HL-60 (cell line): Measurements from ENCODE around the gene INTS11.

Experiments
- POLR2AphosphoS5 ChIP-seq: IDR thresholded peaks from 2 replicates; pipeline ENCODE4 v1.6.1; 2012; ENCODE audit warnings: low read depth
- TF ChIP-seq, protein P1 (sequence below): IDR thresholded peaks from one replicate; pipeline ENCODE4 v1.5.1; 2011; ENCODE audit warnings: low read length, control low read depth, inconsistent platforms; ENCODE audit not compliant: insufficient read depth
- TF ChIP-seq, protein P2 (sequence below): IDR thresholded peaks from 2 replicates; pipeline ENCODE4 v1.6.1; 2012; ENCODE audit warnings: low read depth; ENCODE audit not compliant: insufficient replicate concordance

DNA sequence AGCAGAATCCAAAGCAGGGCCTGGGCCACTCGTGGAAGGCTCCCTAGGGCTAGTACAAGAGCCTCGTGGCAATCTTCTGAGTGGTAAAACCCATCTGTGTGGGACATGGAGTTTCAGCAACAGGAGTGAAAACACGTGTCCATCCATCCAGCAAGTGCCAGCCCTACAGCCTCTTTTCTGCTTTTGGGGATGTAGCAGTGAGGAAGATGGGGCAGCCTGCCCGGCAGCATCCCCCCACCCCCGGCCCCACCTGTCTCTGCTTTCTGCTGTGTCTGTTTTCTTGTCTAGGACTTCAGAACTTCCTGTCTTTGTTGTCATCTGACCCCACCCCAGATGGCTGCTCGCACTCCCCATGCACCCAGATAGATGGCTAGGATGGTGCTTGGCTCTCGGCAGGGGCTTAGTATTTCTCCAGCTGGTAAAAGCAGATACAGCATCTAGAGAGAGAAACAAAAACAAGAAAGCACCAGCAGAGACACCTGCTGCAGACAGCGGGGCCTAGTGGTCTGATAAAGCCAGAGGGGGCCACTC, 1.7 kb upstream of the INTS11 start:
- no peak for TF ChIP-seq POLR2AphosphoS5
- TF ChIP-seq, protein P1, sequence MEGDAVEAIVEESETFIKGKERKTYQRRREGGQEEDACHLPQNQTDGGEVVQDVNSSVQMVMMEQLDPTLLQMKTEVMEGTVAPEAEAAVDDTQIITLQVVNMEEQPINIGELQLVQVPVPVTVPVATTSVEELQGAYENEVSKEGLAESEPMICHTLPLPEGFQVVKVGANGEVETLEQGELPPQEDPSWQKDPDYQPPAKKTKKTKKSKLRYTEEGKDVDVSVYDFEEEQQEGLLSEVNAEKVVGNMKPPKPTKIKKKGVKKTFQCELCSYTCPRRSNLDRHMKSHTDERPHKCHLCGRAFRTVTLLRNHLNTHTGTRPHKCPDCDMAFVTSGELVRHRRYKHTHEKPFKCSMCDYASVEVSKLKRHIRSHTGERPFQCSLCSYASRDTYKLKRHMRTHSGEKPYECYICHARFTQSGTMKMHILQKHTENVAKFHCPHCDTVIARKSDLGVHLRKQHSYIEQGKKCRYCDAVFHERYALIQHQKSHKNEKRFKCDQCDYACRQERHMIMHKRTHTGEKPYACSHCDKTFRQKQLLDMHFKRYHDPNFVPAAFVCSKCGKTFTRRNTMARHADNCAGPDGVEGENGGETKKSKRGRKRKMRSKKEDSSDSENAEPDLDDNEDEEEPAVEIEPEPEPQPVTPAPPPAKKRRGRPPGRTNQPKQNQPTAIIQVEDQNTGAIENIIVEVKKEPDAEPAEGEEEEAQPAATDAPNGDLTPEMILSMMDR: no peak
- TF ChIP-seq, protein P2, sequence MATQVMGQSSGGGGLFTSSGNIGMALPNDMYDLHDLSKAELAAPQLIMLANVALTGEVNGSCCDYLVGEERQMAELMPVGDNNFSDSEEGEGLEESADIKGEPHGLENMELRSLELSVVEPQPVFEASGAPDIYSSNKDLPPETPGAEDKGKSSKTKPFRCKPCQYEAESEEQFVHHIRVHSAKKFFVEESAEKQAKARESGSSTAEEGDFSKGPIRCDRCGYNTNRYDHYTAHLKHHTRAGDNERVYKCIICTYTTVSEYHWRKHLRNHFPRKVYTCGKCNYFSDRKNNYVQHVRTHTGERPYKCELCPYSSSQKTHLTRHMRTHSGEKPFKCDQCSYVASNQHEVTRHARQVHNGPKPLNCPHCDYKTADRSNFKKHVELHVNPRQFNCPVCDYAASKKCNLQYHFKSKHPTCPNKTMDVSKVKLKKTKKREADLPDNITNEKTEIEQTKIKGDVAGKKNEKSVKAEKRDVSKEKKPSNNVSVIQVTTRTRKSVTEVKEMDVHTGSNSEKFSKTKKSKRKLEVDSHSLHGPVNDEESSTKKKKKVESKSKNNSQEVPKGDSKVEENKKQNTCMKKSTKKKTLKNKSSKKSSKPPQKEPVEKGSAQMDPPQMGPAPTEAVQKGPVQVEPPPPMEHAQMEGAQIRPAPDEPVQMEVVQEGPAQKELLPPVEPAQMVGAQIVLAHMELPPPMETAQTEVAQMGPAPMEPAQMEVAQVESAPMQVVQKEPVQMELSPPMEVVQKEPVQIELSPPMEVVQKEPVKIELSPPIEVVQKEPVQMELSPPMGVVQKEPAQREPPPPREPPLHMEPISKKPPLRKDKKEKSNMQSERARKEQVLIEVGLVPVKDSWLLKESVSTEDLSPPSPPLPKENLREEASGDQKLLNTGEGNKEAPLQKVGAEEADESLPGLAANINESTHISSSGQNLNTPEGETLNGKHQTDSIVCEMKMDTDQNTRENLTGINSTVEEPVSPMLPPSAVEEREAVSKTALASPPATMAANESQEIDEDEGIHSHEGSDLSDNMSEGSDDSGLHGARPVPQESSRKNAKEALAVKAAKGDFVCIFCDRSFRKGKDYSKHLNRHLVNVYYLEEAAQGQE: no peak
